HepG2 (cell line): ENCODE results near the gene IPO9. TPM values are rescaled to one million over a fixed set of nuclear protein-coding genes. Genes with fewer than 3 reads are reported as not detected.

Experiments
- ASH2L ChIP-seq: fragments of 300-600, 200-600 bp; sonication (generic); IDR thresholded peaks from 2 replicates; pipeline ENCODE4 v1.7.0; 2017; ENCODE audit warnings: low read depth, mild to moderate bottlenecking, moderate library complexity, mixed read lengths, low read length; ENCODE audit not compliant: insufficient read length
- ETS1 ChIP-seq: sonication (generic); formaldehyde crosslinking; IDR thresholded peaks from 2 replicates; pipeline ENCODE4 v1.4.0; 2020; ENCODE audit warnings: missing genetic modification reagents
- GABPB1 ChIP-seq: IDR thresholded peaks from 2 replicates; pipeline ENCODE4 v1.6.1; 2016; ENCODE audit warnings: mild to moderate bottlenecking, missing genetic modification reagents, moderate library complexity, missing compliant biosample characterization
- HOXA3 ChIP-seq: sonication (generic); formaldehyde crosslinking; IDR thresholded peaks from 2 replicates; pipeline ENCODE4 v1.5.0; 2020; ENCODE audit warnings: missing genetic modification reagents
- MAZ ChIP-seq, 2 experiments: sonication (generic) in 1 of 2; formaldehyde crosslinking in 1 of 2; IDR thresholded peaks; 2 replicates each; pipeline versions ENCODE4 v1.5.0 to v1.6.1; 2012 to 2020; ENCODE audit warnings: low read depth in 2 of 2, mild to moderate bottlenecking in 2 of 2, borderline replicate concordance in 1 of 2, improper control_type of control experiment in 1 of 2, low read length in 1 of 2, missing genetic modification reagents in 1 of 2, moderate library complexity in 1 of 2
- MEIS1 ChIP-seq: sonication (generic); formaldehyde crosslinking; IDR thresholded peaks from 2 replicates; pipeline ENCODE4 v1.9.0; 2021; ENCODE audit warnings: mild to moderate bottlenecking, missing genetic modification reagents, moderate library complexity, borderline replicate concordance
- PAXIP1 ChIP-seq: sonication (generic); formaldehyde crosslinking; conservative IDR thresholded peaks from 2 replicates; pipeline ENCODE4 v1.4.0; 2020; ENCODE audit warnings: mild to moderate bottlenecking, missing genetic modification reagents, moderate library complexity
- PRDM15 ChIP-seq: sonication (generic); formaldehyde crosslinking; IDR thresholded peaks from 2 replicates; pipeline ENCODE4 v1.4.0; 2020; ENCODE audit warnings: missing genetic modification reagents
- SIN3A ChIP-seq: IDR thresholded peaks from 2 replicates; pipeline ENCODE4 v1.6.1; 2011; ENCODE audit warnings: low read depth, mild to moderate bottlenecking, control low read depth, low read length, borderline replicate concordance
- SOX6 ChIP-seq, 2 experiments: fragments of 450-650 bp in 1 of 2; sonication (generic) in 1 of 2; formaldehyde crosslinking in 1 of 2; IDR thresholded peaks; 2 replicates each; pipeline versions ENCODE4 v1.4.0 to v1.6.1; 2017 to 2020; ENCODE audit warnings: antibody characterized with exemption in 1 of 2, mild to moderate bottlenecking in 1 of 2, missing genetic modification reagents in 1 of 2
- TAF1 ChIP-seq: sonication (generic); formaldehyde crosslinking; IDR thresholded peaks from 2 replicates; pipeline ENCODE4 v1.4.0; 2020; ENCODE audit warnings: missing genetic modification reagents
- THAP8 ChIP-seq: sonication (generic); formaldehyde crosslinking; IDR thresholded peaks from 2 replicates; pipeline ENCODE4 v1.5.1; 2020; ENCODE audit warnings: missing genetic modification reagents, mild to moderate bottlenecking, borderline replicate concordance
- ZC3H13 ChIP-seq: sonication (generic); formaldehyde crosslinking; IDR thresholded peaks from 2 replicates; pipeline ENCODE4 v1.8.1; 2023; ENCODE audit warnings: mild to moderate bottlenecking, missing genetic modification reagents, moderate library complexity
- ZKSCAN8 ChIP-seq: IDR thresholded peaks from 2 replicates; pipeline ENCODE4 v1.6.1; 2016; ENCODE audit warnings: borderline replicate concordance, missing genetic modification reagents, missing compliant biosample characterization
- ZNF274 ChIP-seq: sonication (generic); formaldehyde crosslinking; IDR thresholded peaks from 2 replicates; pipeline ENCODE4 v1.5.1; 2020; ENCODE audit warnings: mild to moderate bottlenecking, missing genetic modification reagents
- ZZZ3 ChIP-seq: sonication (generic); formaldehyde crosslinking; IDR thresholded peaks from 2 replicates; pipeline ENCODE4 v1.4.0; 2020; ENCODE audit warnings: missing genetic modification reagents, mild to moderate bottlenecking, borderline replicate concordance
- polyA plus RNA-seq, 8 experiments: library from polyadenylated mRNA; depleted of rRNA in 3 of 8; stranded (reverse) in 7 of 8; unstranded in 1 of 8; fragments of >200 nt; fragmentation: Illumina TruSeq in 4 of 8; extraction: Trizol in 4 of 8; gene quantifications; 2 replicates each; pipeline versions ENCODE4 v1.2.1 to v1.2.3, GENCODE V29; 2011 to 2016; ENCODE audit warnings: low read depth in 4 of 8, missing spikeins in 1 of 8, mixed read lengths in 1 of 8; ENCODE audit not compliant: insufficient read depth in 1 of 8
- total RNA-seq, 5 experiments: library from RNA; depleted of rRNA; stranded (reverse); fragments of >200 nt; fragmentation: Illumina TruSeq; extraction: Trizol; gene quantifications; 2 replicates each; pipeline ENCODE4 v1.2.3, GENCODE V29; 2016; ENCODE audit warnings: low read depth in 1 of 5

IPO9 gene
- total and polyA plus RNA-seq, 2 of the 13 experiments (the other 11 are each of a cell fraction or from before 2014, with no cell fraction given): 31.0 to 34.8 TPM

GRCh38 chr1:201895913-201896807 is 67.2 kb downstream of the IPO9 start (continued):
- TF ChIP-seq PRDM15 (CRISPR knock-in tag) (no peak), ZZZ3 (no peak), THAP8 (no peak), HOXA3 (peak; percentile 61), MEIS1 (no peak), ETS1 (CRISPR knock-in tag) (no peak), ZKSCAN8 (CRISPR knock-in tag) (no peak), SOX6 (IDR thresholded peaks at IDR 0.05) (no peak), SOX6 (CRISPR knock-in tag; IDR thresholded peaks at IDR 0.05) (peak; percentile 41; the same call in 1 of the 2 replicates), GABPB1 (CRISPR knock-in tag) (peak; percentile 64), SIN3A (no peak), TAF1 (no peak), PAXIP1 (CRISPR knock-in tag) (no peak), ZC3H13 (CRISPR knock-in tag) (no peak), ZNF274 (0 out of 2 replicates have a peak, but pooled peaks have one; percentile 40), ASH2L (no peak), MAZ (IDR thresholded peaks at IDR 0.05; ENCODE audit: borderline replicate concordance, low read depth, low read length) (no peak), MAZ (CRISPR knock-in tag; IDR thresholded peaks at IDR 0.05; ENCODE audit: low read depth) (no peak)
